GM12878 (cell line): Measurements from ENCODE around the gene SERPINA9. TPM values are rescaled to one million over a fixed set of nuclear protein-coding genes. Genes with fewer than 3 reads are reported as not detected.

Experiments used
- ATAC-seq: fragments of 200-7000 bp; cut with Tn5 transposase; 3 replicates; pipeline ENCODE4 v1.9.1; 2020; ENCODE audit warnings: mild to moderate bottlenecking, moderate library complexity
- BruUV-seq: library from RNA; stranded (reverse); fragments of 400-500 nt; replicated peaks from 2 replicates; lab custom pipeline; 2021; lab: Mats Ljungman, UMichigan
- CTCF ChIA-PET: fragments of 300-600 bp; sonication (Branson Sonifier 250); formaldehyde crosslinking; extraction: SDS; loops from one replicate; lab custom pipeline; 2021; ENCODE audit warnings: inconsistent platforms; lab: Yijun Ruan, JAX
- POLR2A ChIA-PET: fragments of 350-600 bp; formaldehyde crosslinking; extraction: SDS; loops from one replicate; lab custom pipeline; 2021; ENCODE audit warnings: inconsistent platforms; lab: Charles Lee
- RAD21 ChIA-PET: fragments of 300-600 bp; sonication (Branson Sonifier 250); formaldehyde crosslinking; loops from one replicate; lab custom pipeline; 2023; ENCODE audit warnings: antibody characterized with exemption; ENCODE audit not compliant: unreplicated experiment; lab: Charles Lee
- SMC1A ChIA-PET: fragments of 300-600 bp; sonication (Branson Sonifier 250); formaldehyde crosslinking; loops from one replicate; lab custom pipeline; 2023; ENCODE audit not compliant: unreplicated experiment, uncharacterized antibody; lab: Charles Lee
- DNase-seq: peaks from one replicate; pipeline ENCODE4 v3.0.0-alpha.2; 2011; ENCODE audit warnings: low read depth, low spot score
- FAIRE-seq: peaks from 3 replicates; lab custom pipeline; 2011; peaks lifted over from hg19 to GRCh38; lab: Jason Lieb, UNC
- H2AFZ ChIP-seq: 2 replicates; pipeline ENCODE4 v1.6.0; 2011; ENCODE audit warnings: low read depth, low read length, control low read depth; ENCODE audit not compliant: control insufficient read depth
- H3K27ac ChIP-seq: 2 replicates; pipeline ENCODE4 v1.5.1; 2011; ENCODE audit warnings: control low read depth; ENCODE audit not compliant: control insufficient read depth, insufficient read depth
- H3K27me3 ChIP-seq, 2 experiments: replicated peaks in 1 of 2; 2 replicates each; pipeline versions ENCODE4 v1.6.0 to v1.6.1; 2011; ENCODE audit warnings: low read length in 1 of 2; ENCODE audit not compliant: control insufficient read depth in 2 of 2, insufficient read depth in 2 of 2
- H3K36me3 ChIP-seq, 2 experiments: 2 replicates each; pipeline ENCODE4 v1.5.1; 2011; ENCODE audit warnings: low read length in 1 of 2; ENCODE audit not compliant: control insufficient read depth in 2 of 2, insufficient read depth in 2 of 2
- H3K4me1 ChIP-seq: 2 replicates; pipeline ENCODE4 v1.6.1; 2011; ENCODE audit warnings: mild to moderate bottlenecking, low read length, moderate library complexity, mixed read lengths; ENCODE audit not compliant: control insufficient read depth, insufficient read depth
- H3K4me2 ChIP-seq: 2 replicates; pipeline ENCODE4 v1.6.0; 2011; ENCODE audit warnings: control low read depth; ENCODE audit not compliant: control insufficient read depth, insufficient read depth
- H3K4me3 ChIP-seq: fragments of 200-600 bp; sonication (generic); 2 replicates; pipeline ENCODE4 v1.5.1; 2016
- H3K79me2 ChIP-seq: 2 replicates; pipeline ENCODE4 v1.6.0; 2011; ENCODE audit warnings: low read length; ENCODE audit not compliant: control insufficient read depth, insufficient read depth
- H3K9ac ChIP-seq: 2 replicates; pipeline ENCODE4 v1.8.0; 2011; ENCODE audit warnings: low read length, control low read depth, mixed read lengths; ENCODE audit not compliant: control insufficient read depth, insufficient read depth
- H3K9me3 ChIP-seq: replicated peaks from 3 replicates; pipeline ENCODE4 v1.5.1; 2011; ENCODE audit warnings: mild to moderate bottlenecking, low read length; ENCODE audit not compliant: control insufficient read depth, insufficient read depth
- H4K20me1 ChIP-seq: 2 replicates; pipeline ENCODE4 v1.6.0; 2011; ENCODE audit not compliant: control insufficient read depth, insufficient read depth
- CTCF ChIP-seq, 3 experiments: IDR thresholded peaks in 2 of 3; conservative IDR thresholded peaks in 1 of 3; 2 replicates each; pipeline ENCODE4 v1.5.1; 2011; ENCODE audit warnings: low read depth in 3 of 3, low read length in 3 of 3, mild to moderate bottlenecking in 3 of 3, control low read depth in 2 of 3, moderate library complexity in 2 of 3, inconsistent platforms in 1 of 3, mixed read lengths in 1 of 3; ENCODE audit not compliant: control insufficient read depth in 2 of 3, insufficient read depth in 1 of 3; ENCODE audit errors: extremely low read depth in 1 of 3
- DPF2 ChIP-seq: fragments of 450-650 bp; IDR thresholded peaks from 2 replicates; pipeline ENCODE4 v1.6.1; 2017; ENCODE audit warnings: mild to moderate bottlenecking
- GATAD2B ChIP-seq: fragments of 450-650 bp; conservative IDR thresholded peaks from 2 replicates; pipeline ENCODE4 v1.6.1; 2017; ENCODE audit warnings: low read depth, mild to moderate bottlenecking, moderate library complexity
- MAX ChIP-seq: IDR thresholded peaks from 2 replicates; pipeline ENCODE4 v1.6.1; 2012; ENCODE audit warnings: low read depth, low read length, improper control_type of control experiment
- MTA2 ChIP-seq: fragments of 450-650 bp; IDR thresholded peaks from 2 replicates; pipeline ENCODE4 v1.6.1; 2016; ENCODE audit warnings: low read depth, mild to moderate bottlenecking, moderate library complexity
- NKRF ChIP-seq: fragments of 450-650 bp; conservative IDR thresholded peaks from 2 replicates; pipeline ENCODE4 v1.6.1; 2017; ENCODE audit warnings: mild to moderate bottlenecking, moderate library complexity
- PAX5 ChIP-seq: IDR thresholded peaks from 2 replicates; pipeline ENCODE4 v1.6.1; 2011; ENCODE audit warnings: low read depth, low read length, borderline replicate concordance
- ZNF207 ChIP-seq: fragments of 450-650 bp; IDR thresholded peaks from 2 replicates; pipeline ENCODE4 v1.6.1; 2014; ENCODE audit warnings: antibody characterized with exemption, mild to moderate bottlenecking, borderline replicate concordance
- ZNF592 ChIP-seq: fragments of 450-650 bp; IDR thresholded peaks from 2 replicates; pipeline ENCODE4 v1.6.1; 2017; ENCODE audit warnings: mild to moderate bottlenecking, moderate library complexity
- ZZZ3 ChIP-seq: IDR thresholded peaks from 2 replicates; pipeline ENCODE4 v1.6.1; 2011; ENCODE audit warnings: low read depth; ENCODE audit not compliant: control insufficient read depth, insufficient read length
- WGBS: methylation state at CpG from one replicate; pipeline ENCODE4 v1.1.6; 2016; ENCODE audit warnings: low lambda C conversion rate; ENCODE audit not compliant: insufficient replicate concordance, insufficient coverage; ENCODE audit errors: missing lambda C conversion rate; 5-methylcytosine and 5-hydroxymethylcytosine counted together
- in situ Hi-C: fragments of 300-500 bp; cut with MboI; formaldehyde crosslinking; loops from 9 replicates; pipeline ENCODE4 v1.14.3; 2018; ENCODE audit warnings: mixed read lengths
- intact Hi-C: fragments of 100-400 bp; cut with micrococcal nuclease; formaldehyde crosslinking; loops from one replicate; pipeline ENCODE4 v1.14.2; 2022; ENCODE audit not compliant: unreplicated experiment
- polyA plus RNA-seq, 11 experiments: library from polyadenylated mRNA; depleted of rRNA in 4 of 11; unstranded in 6 of 11; stranded (reverse) in 5 of 11; fragments of >200 nt; fragmentation: Nextera tagmentation in 4 of 11; fragmentation: Illumina TruSeq in 1 of 11; extraction: Ambion mirVana in 4 of 11; extraction: Trizol in 1 of 11; gene quantifications; 1 replicate in 1 of 11; 2 replicates in 10 of 11; pipeline versions ENCODE4 v1.2.1 to v1.2.3, GENCODE V29; 2011 to 2016; ENCODE audit warnings: inconsistent platforms in 2 of 11, missing spikeins in 2 of 11, low read depth in 1 of 11
- total RNA-seq, 4 experiments: library from RNA; depleted of rRNA in 3 of 4; stranded (reverse); fragments of >200 nt in 3 of 4; fragmentation: Illumina TruSeq in 1 of 4; extraction: Trizol in 1 of 4; gene quantifications; 2 replicates each; pipeline versions ENCODE4 v1.2.1 to v1.2.3, GENCODE V29; 2013 to 2021

The SERPINA9 gene
- total and polyA plus RNA-seq, 10 of the 15 experiments (the other 5 are each of a cell fraction or from before 2014, with no cell fraction given): 0.05 TPM; not detected in 9

GRCh38 chr14:94464290-94464689 lies 11.7 kb downstream of the SERPINA9 start (continued):
- TF ChIP-seq CTCF (IDR thresholded peaks at IDR 0.05 in 2 of 3, conservative IDR thresholded peaks at IDR 0.05 in 1 of 3; ENCODE audit: control insufficient read depth in 2 of 3, extremely low read depth in 1 of 3, insufficient read depth in 1 of 3, low read depth in 3 of 3, low read length in 3 of 3) (no peak), ZNF207 (no peak)

- H3K36me3 ChIP-seq: no peaks in the 10 kb centered on the region
- no peaks in the 10 kb centered on the region for H4K20me1 ChIP-seq
- H3K4me2 ChIP-seq: no peak overlapping the region
- FAIRE-seq (no peak), DNase-seq (no peak), ATAC-seq (no peak)
- RAD21 ChIA-PET: no interaction called here
- SMC1A ChIA-PET: interaction anchor here (0.7 kb wide), 1 partner anchor 23 kb away, joined by 3 read pairs; no protein-coding TSS in a partner anchor
- intact Hi-C loops: no loop called here
- CTCF ChIA-PET: no interaction called here
- H3K4me3 ChIP-seq: no peak overlapping the region
- no peaks in the 10 kb centered on the region for H3K4me1 ChIP-seq
- WGBS: 52% methylated on average over 7 of the region's 7 CpGs
- no TSS peak for BruUV-seq
- no peak overlapping the region for H2AFZ ChIP-seq
- in situ Hi-C loops: no loop called here
- H3K9ac ChIP-seq: no peak overlapping the region
- H3K79me2 ChIP-seq: no peaks in the 10 kb centered on the region
- TF ChIP-seq ZNF592 (no peak), ZZZ3 (no peak), NKRF (no peak), DPF2 (no peak), GATAD2B (no peak), MTA2 (no peak), PAX5 (no peak), MAX (no peak)
- TF ChIP-seq, all 136 proteins: peak for 0
- Histone ChIP-seq H3K27ac (no peak overlapping the region), H3K9me3 (no peaks in the 10 kb centered on the region; the same call in 2 of the 3 replicates), H3K27me3 (no peaks in the 10 kb centered on the region)
- POLR2A ChIA-PET: no interaction called here
Measured at GRCh38 chr14:94462763-94463572, 13.0 kb downstream of the SERPINA9 start.
